NB4 (cell line): ENCODE measurements around the gene PLD5.

Source experiments
- CTCF ChIP-seq: IDR thresholded peaks from one replicate; pipeline ENCODE4 v1.5.1; 2012; ENCODE audit warnings: low read depth, low read length
- POLR2A ChIP-seq: IDR thresholded peaks from 2 replicates; pipeline ENCODE4 v1.6.1; 2011; ENCODE audit warnings: mild to moderate bottlenecking; ENCODE audit not compliant: insufficient read length; ENCODE audit errors: extremely low read depth
- TF ChIP-seq, protein P1 (sequence below): IDR thresholded peaks from 2 replicates; pipeline ENCODE4 v1.6.1; 2011; ENCODE audit warnings: low read depth, low read length

DNA sequence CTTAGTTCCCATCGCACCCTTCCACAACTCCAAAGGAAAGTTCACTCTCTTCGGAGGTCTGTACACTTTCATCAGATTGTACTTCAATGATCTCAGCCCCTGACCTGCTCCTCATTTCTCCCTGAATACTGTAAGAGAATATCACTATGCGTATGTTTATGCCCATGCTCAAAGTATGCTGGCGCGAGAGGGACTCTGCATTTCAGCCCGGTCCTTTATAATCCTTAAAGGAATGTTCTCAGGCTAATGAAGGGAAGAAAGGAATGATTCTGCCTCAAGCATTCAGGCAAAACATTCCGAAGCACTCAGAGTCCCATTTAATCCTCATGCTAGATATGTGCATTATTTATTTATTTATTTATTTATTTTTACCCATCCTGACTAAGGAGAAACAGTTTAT lies 76.8 kb downstream of the PLD5 start:
- TF ChIP-seq CTCF, result no peak
- TF ChIP-seq, protein P1, sequence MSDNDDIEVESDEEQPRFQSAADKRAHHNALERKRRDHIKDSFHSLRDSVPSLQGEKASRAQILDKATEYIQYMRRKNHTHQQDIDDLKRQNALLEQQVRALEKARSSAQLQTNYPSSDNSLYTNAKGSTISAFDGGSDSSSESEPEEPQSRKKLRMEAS, result no peak
- TF ChIP-seq POLR2A, result no peak
